Panc1 (cell line): ENCODE measurements around the gene DPEP2.

Source experiments
- CTCF ChIP-seq: fragments of 450-650 bp; IDR thresholded peaks from 2 replicates; pipeline ENCODE4 v1.5.1; 2017; ENCODE audit warnings: mild to moderate bottlenecking
- TCF7L2 ChIP-seq: IDR thresholded peaks from 2 replicates; pipeline ENCODE4 v1.6.1; 2011; ENCODE audit warnings: mild to moderate bottlenecking, low read depth, low read length, inconsistent platforms

GRCh38 chr16:67946966-67947558 lies 52.2 kb downstream of the DPEP2 start:
- TF ChIP-seq CTCF (no peak), TCF7L2 (no peak)
